GM21717 (cell line): ENCODE results near the gene SYT2.
"Not testable (repeated sequence)": the region's sequence is repeated elsewhere in the genome, so short reads cannot be mapped to it uniquely, and the experiment has no call there.

Source experiments
- ATAC-seq: cut with Tn5 transposase; IDR thresholded peaks from one replicate; pipeline ENCODE4 v1.9.1; 2021; ENCODE audit warnings: mild to moderate bottlenecking, moderate library complexity; ENCODE audit not compliant: unreplicated experiment

The SYT2 gene

DNA sequence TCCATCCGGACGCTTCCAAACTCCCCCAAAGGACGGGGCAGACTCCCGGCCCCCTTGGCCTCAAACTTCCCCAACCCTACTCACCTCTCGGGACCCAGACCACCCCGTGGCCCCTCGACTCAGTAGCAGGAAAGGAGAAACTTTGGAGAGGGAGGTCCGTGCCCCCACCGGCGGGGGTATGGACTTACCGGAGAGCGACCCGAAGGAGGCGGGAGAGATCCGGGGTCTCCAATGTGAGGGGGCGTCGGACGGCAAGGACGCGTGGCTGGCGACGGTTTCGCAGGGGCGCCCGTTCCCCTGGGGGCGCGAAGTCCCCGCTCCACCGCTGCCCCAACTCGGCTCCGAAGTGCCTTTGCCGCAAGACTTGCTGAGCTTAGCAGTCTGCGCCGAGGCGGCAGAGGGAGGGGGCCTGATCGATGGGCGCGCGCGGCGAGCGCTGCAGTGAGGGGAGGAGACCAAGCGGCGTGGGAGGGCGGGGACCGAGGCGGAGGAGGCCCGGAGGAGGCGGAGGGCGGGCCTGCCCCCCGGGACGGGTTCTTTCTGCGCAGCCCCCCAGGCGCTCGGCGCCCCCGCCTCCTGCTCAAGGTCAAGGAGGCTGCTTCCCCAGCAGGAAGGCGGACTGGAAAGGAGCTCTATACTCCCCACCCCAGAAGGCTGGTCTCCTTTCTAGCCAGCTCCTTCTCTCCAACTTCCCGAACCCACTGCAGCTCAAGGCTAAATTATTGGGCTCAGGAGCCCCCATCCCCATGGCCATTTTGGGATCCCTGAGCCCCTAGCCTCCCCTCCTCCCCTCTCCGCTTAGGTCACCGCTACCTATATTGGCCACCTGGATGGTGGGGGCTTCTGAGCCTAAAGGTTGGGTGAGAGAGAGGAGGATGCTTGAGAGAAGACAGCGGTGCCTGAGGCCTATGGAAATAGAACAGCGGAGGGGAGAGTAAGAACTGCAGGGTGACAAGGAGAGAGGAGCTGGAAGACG, at the start of gene SYT2:
SYT2 (minus strand) TSS at position 385 of the 976 bp plus-strand sequence. CDS start 104,682 bp downstream, outside the sequence.
- ATAC-seq, result no peak

DNA sequence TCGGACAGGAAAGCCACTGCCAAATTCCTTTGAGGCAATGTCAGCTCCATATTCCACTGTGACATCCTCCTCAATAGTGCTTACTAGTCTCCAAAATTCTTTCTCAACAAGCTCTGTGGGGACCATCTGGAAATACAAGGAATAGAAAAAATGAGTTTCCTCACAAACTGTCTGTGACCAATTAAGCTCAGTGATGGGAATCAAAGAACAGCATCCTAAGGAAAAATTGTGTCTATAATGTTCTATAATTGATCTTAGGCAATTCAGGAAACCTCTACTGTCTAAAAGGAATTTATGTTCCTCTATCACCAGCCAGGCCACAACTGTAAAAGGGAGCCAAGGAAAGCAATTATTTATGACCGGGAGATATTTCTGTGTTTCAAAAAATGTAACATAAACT, 46.1 kb upstream of the SYT2 start:
- no peak for ATAC-seq

- ATAC-seq, result no peak
These were observed 44.0 kb upstream of the SYT2 start for GRCh38 chr1:202754293-202754692.

- ATAC-seq, result no peak
These were observed 42.5 kb upstream of the SYT2 start for GRCh38 chr1:202752774-202753173.

DNA sequence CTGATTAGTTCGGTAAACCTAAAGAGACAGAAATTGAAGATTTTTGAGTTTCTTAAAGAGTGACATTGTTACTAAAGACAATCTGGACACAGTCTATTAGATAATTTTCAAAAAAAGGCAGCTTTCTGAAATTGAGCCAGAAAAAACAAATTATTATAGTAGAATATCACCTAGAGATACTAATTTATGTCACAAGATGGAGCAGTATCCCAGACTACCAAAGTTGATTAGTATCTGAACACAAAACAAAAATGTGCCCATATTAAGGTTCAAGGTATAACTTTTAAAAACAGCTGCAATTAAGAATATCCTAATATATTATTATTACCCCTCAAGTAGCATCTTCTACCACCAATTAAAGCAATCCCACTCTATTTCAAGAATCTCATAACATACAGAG, 40.5 kb upstream of the SYT2 start:
- ATAC-seq, result no peak

- ATAC-seq, result no peak
These were observed 39.8 kb upstream of the SYT2 start for GRCh38 chr1:202750024-202750423.

GRCh38 chr1:202745323-202745888, 35.2 kb upstream of the SYT2 start:
- no peak for ATAC-seq

- ATAC-seq, result not testable (repeated sequence)
These were observed 34.5 kb upstream of the SYT2 start for GRCh38 chr1:202744770-202745169.

DNA sequence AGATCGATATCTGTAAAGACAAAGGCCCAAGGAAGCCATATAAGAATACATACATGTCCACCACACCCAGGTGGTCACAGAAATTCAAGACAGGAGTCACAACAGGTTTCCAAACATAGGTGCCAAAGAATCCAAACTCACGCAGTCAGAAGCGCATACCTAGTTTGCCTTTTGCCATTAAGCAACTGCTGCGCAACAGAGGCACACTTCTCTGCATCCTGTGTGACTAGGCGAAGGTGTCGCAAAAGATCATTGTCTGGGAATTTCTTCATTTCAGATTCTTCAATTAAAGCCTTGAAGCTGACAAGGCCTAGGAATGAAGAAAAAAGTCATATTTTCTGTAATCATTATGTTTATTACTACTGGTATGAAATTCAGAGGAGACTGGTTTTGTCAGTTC, 32.2 kb upstream of the SYT2 start:
- ATAC-seq, result no peak

DNA sequence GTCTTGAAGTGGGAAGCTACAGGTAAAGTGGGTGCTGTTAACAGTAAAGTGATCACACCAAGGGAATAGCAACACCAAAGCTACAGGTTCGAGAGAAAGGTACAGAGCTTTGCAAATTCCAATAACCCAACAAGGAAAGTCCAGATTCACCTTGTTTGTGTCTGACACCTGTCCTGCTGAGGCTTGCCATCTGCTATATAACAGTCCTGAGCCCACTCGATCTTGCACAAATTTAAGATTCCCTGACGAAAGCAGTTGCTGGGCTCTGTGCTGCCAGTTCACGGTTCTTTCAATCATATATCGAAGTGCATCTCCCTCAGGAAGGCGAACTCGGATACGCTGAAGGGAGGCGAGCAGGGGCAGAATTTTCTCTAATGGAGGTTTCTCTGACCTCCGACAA, 23.0 kb upstream of the SYT2 start:
- no peak for ATAC-seq

DNA sequence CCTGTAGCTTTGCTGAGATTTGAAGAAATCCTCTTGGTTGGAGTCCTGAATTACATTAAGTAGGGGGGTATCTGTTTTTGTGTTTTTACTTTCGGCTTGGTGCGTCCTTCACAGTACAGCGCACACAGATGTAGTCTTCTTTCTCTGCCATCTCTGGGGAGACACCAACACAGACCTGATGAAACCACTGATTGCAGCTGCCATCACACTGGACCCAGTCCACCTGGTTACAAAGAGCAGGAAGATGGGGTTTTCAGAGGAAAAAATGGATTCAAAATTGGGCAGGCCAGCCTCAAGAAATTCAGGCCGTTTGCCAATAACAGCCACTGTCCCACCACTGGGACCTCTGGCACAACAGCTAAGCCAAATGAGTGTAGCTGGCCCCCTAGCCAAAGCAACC, 18.7 kb upstream of the SYT2 start:
- ATAC-seq, result no peak

- no peak for ATAC-seq
These were observed 15.3 kb upstream of the SYT2 start for GRCh38 chr1:202725526-202725925.

- ATAC-seq, result no peak
These were observed 13.5 kb upstream of the SYT2 start for GRCh38 chr1:202723708-202724107.

DNA sequence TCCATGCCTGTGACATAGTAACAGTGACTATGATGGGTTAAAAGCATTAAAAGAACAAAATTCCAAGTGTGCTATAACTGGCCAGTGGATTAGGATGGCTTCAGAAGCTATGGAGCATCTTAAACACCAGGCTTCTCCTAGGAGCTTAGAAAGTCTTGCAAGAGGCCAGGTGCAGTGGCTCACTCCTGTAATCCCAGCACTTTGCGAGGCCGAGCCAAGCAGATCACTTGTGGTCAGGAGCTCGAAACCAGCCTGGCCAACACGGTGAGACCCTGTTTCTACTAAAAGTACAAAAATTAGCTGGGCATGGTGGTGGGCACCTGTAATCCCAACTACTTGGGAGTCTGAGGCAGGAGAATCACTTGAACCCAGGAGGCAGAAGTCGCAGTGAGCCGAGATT, 12.8 kb upstream of the SYT2 start:
- not testable (repeated sequence) for ATAC-seq

GRCh38 chr1:202716654-202717053, 6.4 kb upstream of the SYT2 start:
- ATAC-seq, result no peak

DNA sequence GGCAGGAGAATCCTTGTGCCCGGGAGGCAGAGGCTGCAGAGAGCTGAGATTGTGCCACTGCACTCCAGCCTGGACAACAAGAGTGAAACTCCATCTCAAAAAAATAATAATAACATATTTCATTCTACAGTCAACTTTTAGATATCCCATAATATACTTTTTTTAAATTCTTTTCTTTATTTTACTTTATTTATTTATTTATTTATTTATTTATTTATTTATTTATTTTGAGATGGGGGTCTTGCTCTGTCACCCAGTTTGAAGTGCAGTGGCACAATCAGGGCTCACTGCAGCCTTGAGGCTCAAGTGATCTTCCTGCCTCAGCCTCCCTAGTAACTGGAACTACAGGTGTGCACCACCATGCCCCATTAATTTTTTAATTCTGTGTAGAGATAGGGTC, 3.9 kb upstream of the SYT2 start:
- not testable (repeated sequence) for ATAC-seq

- ATAC-seq, result no peak
These were observed 2.9 kb upstream of the SYT2 start for GRCh38 chr1:202713110-202713509.

DNA sequence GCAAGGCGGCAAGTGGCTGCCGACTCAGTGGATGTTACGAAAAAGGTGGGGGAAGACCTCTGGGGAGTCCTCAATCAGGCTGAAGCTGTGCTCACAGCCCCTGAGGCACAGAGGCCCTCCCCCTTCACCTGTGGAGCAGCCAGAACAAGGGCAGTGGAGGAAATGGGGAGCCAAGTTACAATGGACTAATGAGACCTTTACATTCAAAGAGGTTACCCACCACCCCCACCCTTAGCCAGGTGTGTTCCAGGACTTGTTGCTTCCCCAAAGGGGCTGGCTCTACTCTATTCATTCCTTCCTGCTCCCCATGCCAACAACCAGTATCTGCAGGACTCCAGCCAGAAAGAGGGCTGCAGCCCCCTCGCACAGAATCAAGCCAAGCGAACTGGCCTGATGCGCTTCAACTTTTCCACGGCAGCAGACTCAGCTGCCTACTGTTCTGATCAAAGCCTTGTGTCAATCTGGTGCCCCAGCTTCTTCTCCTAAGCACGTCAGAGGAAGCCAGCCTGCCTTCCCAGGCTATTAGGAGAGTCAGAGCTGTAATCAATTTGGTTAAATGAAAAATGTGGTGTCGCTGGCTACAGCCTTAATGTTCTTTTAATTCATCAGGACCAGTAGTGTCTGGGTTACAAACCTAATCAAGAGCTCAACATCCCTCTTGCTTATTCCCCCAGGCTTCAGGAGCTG, 1.8 kb upstream of the SYT2 start:
- ATAC-seq, result no peak

GRCh38 chr1:202709276-202710041, 795 bp downstream of the SYT2 start:
- no peak for ATAC-seq

DNA sequence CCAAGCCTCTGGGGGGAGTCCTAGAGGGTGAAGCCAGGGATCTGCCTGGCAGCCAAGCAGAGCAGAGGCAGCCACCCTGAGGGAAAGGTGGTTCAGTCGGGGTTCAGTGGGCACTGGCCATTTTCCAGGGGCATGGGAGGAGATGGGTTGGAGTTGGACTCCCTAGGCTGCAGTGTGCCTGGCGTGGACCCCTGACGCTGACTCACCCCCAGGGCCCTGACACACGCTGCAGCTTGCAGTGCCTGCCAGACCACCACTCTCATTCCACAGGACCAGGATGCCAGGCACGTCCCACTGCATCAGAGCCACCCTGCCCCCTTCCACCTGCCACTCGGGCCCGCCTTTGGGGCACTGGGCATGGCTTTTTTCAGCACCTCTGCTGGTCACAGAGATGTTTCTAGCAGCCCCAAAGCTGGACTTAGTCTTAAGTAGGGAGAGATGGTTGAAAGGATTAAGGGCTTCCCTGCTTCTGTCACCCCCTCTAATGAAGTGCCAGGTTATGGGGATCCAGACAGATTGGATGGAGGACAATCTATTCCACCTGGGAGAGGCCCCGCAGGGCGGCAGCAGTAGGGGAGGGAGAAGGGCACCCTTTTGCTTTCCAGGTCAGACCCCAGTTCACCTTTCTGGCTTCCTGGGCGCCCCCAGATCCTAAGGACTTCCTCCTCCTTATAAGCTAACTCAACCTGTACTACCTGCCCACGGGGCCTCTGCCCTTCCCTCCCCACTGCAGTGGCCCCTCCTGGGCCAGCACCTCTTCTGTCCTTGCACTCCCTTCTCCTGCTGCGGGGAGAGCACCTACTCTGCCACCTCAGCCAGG, 1.6 kb downstream of the SYT2 start:
- no peak for ATAC-seq
